Measurements from ENCODE around the gene TP73.

Gene TP73

DNA sequence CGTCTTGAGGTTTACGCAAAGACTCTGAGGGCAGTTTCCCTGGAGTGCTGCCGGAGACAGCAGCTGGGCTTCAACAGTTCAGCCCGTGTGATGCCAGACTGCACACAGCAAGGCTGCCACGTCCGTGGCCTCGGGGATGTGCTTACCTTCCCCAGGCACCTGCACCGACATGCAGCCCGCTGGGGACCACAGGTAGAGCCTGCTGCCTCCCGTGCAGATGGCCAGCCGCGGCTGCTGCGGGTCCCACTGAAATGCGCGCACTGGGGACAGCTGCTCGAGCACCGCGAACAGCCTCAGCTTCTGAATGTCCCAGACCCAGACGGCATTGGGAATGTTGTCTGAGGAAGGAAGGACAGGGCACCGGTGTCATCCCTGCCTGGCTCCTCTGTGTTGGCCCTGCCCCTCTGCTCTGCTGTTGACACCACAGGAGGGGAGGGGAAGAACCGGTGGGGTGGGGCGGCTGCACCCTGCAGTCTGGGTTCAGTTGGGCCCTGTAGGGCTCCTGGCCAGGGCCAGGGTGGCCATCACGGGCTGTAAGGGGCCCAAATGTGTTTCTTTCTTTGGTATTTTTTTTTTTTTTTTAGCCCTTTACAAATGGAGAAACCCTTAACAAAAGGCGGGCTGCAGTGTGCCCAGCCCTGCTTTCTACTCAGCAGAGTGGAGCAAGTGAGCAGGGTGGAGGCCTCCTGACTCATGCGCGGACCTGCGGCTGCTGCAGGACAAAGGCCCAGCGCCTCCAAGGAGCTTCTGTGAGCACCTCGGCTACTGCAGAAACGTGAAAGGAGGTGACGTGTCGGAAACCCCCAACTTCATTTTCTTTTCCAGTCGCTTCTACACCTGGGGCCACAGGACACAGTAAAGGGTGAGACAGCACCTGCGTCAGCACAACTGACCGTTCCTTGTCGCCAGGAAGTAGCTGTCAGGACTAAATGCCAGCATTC is 20.7 kb upstream of the TP73 start:
- Histone ChIP-seq H3K4me1 (ENCODE audit: control extremely low read depth in 1 of 4, control insufficient read depth in 4 of 4, insufficient read depth in 4 of 4, low read length in 3 of 4) (peaks cover 0 to 8% (median 4%) of the 10 kb centered on the region in 4 experiments), H3K9me3 (ENCODE audit: control extremely low read depth in 1 of 5, control insufficient read depth in 4 of 5, insufficient read depth in 2 of 5, low read depth in 1 of 5, low read length in 4 of 5) (no peaks in the 10 kb centered on the region), H3K4me3 (ENCODE audit: control insufficient read depth in 1 of 7, extremely low read depth in 1 of 7, insufficient read depth in 4 of 7, low read depth in 2 of 7, low read length in 6 of 7) (no peak overlapping the region), H3K27me3 (replicated peaks in 2 of 5; ENCODE audit: control insufficient read depth in 4 of 5, insufficient read depth in 5 of 5, low read length in 4 of 5) (no peaks in the 10 kb centered on the region), H3K36me3 (ENCODE audit: control insufficient read depth in 4 of 4, insufficient read depth in 4 of 4, low read length in 3 of 4) (peaks cover 19 to 88% (median 64%) of the 10 kb centered on the region in 4 experiments), H3K27ac (ENCODE audit: insufficient read depth in 1 of 2, low read depth in 1 of 2, low read length in 2 of 2, poor library complexity in 1 of 2, severe bottlenecking in 2 of 2) (no peak overlapping the region)
- ChIA-PET POLR2A (no interaction called here), CTCF (no interaction called here)
- 94% methylated on average over 31 of the region's 36 CpGs for WGBS (ENCODE audit: insufficient coverage)
- no peak for DNase-seq

DNA sequence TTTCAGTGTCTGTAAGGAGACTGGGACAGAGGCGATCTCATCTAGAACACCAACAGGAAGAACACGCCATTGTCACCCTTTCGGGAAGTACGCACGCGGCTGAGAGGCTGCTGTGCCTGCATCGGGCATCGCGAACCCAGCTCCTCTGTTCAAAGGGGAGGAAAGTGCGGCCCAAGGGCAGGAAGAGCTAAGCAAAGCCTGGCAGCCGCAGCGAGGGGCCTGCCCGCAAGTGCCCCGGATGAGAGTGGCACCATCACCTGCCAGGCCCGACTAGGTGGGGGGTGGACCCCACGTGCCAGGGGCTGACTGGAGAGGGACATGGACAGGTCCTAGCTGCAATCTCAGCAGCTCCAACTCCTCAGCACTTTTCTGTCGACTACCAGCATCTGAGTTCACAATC is 20.0 kb upstream of the TP73 start:
- Histone ChIP-seq H3K4me3 (ENCODE audit: control insufficient read depth in 1 of 7, extremely low read depth in 1 of 7, insufficient read depth in 4 of 7, low read depth in 2 of 7, low read length in 6 of 7) (no peak overlapping the region), H3K9me3 (ENCODE audit: control extremely low read depth in 1 of 5, control insufficient read depth in 4 of 5, insufficient read depth in 2 of 5, low read depth in 1 of 5, low read length in 4 of 5) (no peaks in the 10 kb centered on the region), H3K27ac (ENCODE audit: insufficient read depth in 1 of 2, low read depth in 1 of 2, low read length in 2 of 2, poor library complexity in 1 of 2, severe bottlenecking in 2 of 2) (no peak overlapping the region), H3K27me3 (replicated peaks in 2 of 5; ENCODE audit: control insufficient read depth in 4 of 5, insufficient read depth in 5 of 5, low read length in 4 of 5) (no peaks in the 10 kb centered on the region), H3K36me3 (ENCODE audit: control insufficient read depth in 4 of 4, insufficient read depth in 4 of 4, low read length in 3 of 4) (peaks cover 19 to 93% (median 66%) of the 10 kb centered on the region in 4 experiments), H3K4me1 (ENCODE audit: control extremely low read depth in 1 of 4, control insufficient read depth in 4 of 4, insufficient read depth in 4 of 4, low read length in 3 of 4) (peaks cover 0 to 8% (median 4%) of the 10 kb centered on the region in 4 experiments)
- POLR2A ChIA-PET: no interaction called here
- no peak for DNase-seq
- CTCF ChIA-PET: no interaction called here
- WGBS (ENCODE audit: insufficient coverage): 97% methylated on average over 13 of the region's 17 CpGs

DNA sequence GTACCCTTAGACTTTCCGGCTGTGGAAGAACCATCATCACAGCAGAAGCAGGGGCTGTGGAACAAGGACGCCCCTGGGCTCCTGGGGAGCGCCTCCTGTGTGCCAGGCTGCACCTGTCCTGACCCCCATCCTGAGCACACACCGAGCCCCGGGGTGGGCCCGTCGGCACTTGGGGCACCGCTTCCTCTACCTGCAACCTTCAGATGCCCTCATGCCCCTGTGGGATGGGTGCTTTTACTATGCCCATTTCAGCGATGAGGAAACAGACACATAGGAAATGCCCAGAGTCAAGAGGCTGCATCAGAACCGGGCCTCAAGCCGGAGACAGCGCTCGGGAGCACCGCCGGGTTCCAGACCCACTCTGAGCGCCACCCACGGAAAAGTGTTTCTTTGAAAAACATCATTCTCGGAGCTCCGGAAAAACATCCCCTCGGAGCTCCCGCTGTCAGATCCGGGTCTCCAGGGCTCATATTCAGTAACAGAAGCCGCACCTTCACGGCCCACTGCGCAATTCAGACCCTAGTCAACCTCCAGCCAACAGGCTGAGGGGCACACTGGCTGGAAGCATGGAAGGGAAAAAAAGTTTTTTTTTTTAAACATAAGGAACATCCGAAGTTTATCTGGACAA is 19.5 kb upstream of the TP73 start:
- WGBS (ENCODE audit: insufficient coverage): 98% methylated on average over 26 of the region's 26 CpGs
- POLR2A ChIA-PET: no interaction called here
- Histone ChIP-seq H3K4me1 (ENCODE audit: control extremely low read depth in 1 of 4, control insufficient read depth in 4 of 4, insufficient read depth in 4 of 4, low read length in 3 of 4) (peaks cover 0 to 8% (median 4%) of the 10 kb centered on the region in 4 experiments), H3K27me3 (replicated peaks in 2 of 5; ENCODE audit: control insufficient read depth in 4 of 5, insufficient read depth in 5 of 5, low read length in 4 of 5) (no peaks in the 10 kb centered on the region), H3K27ac (ENCODE audit: insufficient read depth in 1 of 2, low read depth in 1 of 2, low read length in 2 of 2, poor library complexity in 1 of 2, severe bottlenecking in 2 of 2) (no peak overlapping the region), H3K36me3 (ENCODE audit: control insufficient read depth in 4 of 4, insufficient read depth in 4 of 4, low read length in 3 of 4) (peaks cover 19 to 93% (median 63%) of the 10 kb centered on the region in 4 experiments), H3K9me3 (ENCODE audit: control extremely low read depth in 1 of 5, control insufficient read depth in 4 of 5, insufficient read depth in 2 of 5, low read depth in 1 of 5, low read length in 4 of 5) (no peaks in the 10 kb centered on the region), H3K4me3 (ENCODE audit: control insufficient read depth in 1 of 7, extremely low read depth in 1 of 7, insufficient read depth in 4 of 7, low read depth in 2 of 7, low read length in 6 of 7) (no peak overlapping the region)
- CTCF ChIA-PET: no interaction called here
- DNase-seq: no peak

DNA sequence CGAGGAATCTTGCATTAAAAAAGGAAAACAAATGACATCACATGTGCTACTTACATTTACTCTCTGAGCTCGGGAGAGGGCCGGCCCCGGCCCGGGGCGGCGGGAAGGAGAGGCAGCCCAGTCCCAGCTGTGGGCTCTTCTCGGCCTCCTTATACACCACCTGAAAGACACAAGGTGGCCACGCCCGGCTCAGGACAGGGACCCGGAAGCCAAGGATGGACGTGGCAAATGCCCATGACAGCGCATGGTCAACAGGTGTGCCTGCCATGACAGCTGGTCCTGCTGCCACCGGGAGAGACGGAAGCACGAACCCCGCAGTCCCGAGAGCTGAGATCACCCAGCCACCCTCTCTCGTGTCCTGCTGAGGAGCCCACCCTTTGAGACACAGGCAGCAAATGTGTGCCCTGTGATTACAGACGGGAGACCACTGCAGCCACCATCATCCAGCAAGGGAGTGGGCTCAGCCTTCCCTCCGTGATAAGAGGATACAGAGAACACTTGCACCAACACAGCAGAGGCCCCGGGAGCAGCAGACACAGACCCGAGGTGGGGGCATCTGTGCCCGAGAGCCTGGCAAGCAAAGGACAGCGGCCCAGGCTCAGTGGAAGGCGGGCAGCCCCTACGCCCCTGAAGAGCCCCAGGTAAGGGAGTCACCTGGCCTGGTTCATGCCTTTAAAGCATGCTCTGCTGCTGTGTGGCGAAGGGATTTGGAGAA is 18.8 kb upstream of the TP73 start:
- POLR2A ChIA-PET: no interaction called here
- WGBS (ENCODE audit: insufficient coverage): 98% methylated on average over 27 of the region's 28 CpGs
- H3K36me3 ChIP-seq (ENCODE audit: control insufficient read depth in 4 of 4, insufficient read depth in 4 of 4, low read length in 3 of 4): peaks cover 19 to 93% (median 62%) of the 10 kb centered on the region in 4 experiments

DNA sequence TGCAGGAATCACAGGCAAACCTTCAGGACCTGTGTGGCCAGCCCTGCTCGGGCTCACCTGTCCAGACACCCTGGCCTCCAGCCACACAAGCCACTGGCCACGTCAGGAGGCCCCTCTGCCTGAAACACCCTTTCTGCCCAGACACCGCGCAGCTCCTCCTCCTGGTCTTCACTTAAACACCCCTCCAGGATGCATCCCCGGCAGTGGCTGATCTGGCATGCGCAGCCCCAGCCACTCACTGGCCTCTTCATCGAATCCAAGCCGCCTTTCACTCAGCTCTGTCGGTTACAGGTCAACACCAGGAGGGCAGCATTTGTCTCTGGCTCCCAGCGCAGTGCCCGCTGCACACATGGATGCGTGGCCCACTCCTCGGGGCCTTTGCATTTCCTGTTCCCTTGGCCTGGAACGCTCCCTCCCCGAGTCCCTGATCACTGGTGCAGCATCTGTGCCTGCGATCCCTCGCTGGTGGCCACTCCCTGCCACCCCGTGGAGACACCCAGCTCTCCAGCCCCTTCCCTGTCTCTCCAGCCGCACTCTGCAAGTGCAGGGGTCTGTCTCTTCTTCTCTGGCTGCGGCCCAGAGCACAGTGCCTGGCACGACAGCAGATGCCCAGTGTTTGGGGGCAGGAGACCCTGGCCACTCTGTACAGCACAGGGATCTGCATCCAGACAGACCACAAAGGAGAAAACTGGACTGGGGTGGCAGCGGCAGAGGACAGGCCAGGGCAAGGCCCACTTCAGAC is 18.1 kb upstream of the TP73 start:
- Histone ChIP-seq H3K36me3 (ENCODE audit: control insufficient read depth in 4 of 4, insufficient read depth in 4 of 4, low read length in 3 of 4) (peaks cover 17 to 93% (median 61%) of the 10 kb centered on the region in 4 experiments), H3K9me3 (ENCODE audit: control extremely low read depth in 1 of 5, control insufficient read depth in 4 of 5, insufficient read depth in 2 of 5, low read depth in 1 of 5, low read length in 4 of 5) (no peaks in the 10 kb centered on the region), H3K4me1 (ENCODE audit: control extremely low read depth in 1 of 4, control insufficient read depth in 4 of 4, insufficient read depth in 4 of 4, low read length in 3 of 4) (peaks cover 0 to 8% (median 4%) of the 10 kb centered on the region in 4 experiments), H3K27me3 (replicated peaks in 2 of 5; ENCODE audit: control insufficient read depth in 4 of 5, insufficient read depth in 5 of 5, low read length in 4 of 5) (no peaks in the 10 kb centered on the region), H3K4me3 (ENCODE audit: control insufficient read depth in 1 of 7, extremely low read depth in 1 of 7, insufficient read depth in 4 of 7, low read depth in 2 of 7, low read length in 6 of 7) (no peak overlapping the region), H3K27ac (ENCODE audit: insufficient read depth in 1 of 2, low read depth in 1 of 2, low read length in 2 of 2, poor library complexity in 1 of 2, severe bottlenecking in 2 of 2) (no peak overlapping the region)
- POLR2A ChIA-PET: no interaction called here
- 99% methylated on average over 18 of the region's 22 CpGs for WGBS (ENCODE audit: insufficient coverage)
- CTCF ChIA-PET: interaction anchor here (0.8 kb wide), 1 partner anchor 11 kb away, joined by 3 read pairs; no protein-coding TSS in a partner anchor
- no peak for DNase-seq

More for the DNA sequence above, 18.8 kb upstream of the TP73 start:
- CTCF ChIA-PET: interaction anchor here (0.8 kb wide), 1 partner anchor 10 kb away, joined by 3 read pairs; no protein-coding TSS in a partner anchor
- no peak for DNase-seq
- H3K27ac ChIP-seq (ENCODE audit: insufficient read depth in 1 of 2, low read depth in 1 of 2, low read length in 2 of 2, poor library complexity in 1 of 2, severe bottlenecking in 2 of 2): no peak overlapping the region
- no peaks in the 10 kb centered on the region for H3K9me3 ChIP-seq (ENCODE audit: control extremely low read depth in 1 of 5, control insufficient read depth in 4 of 5, insufficient read depth in 2 of 5, low read depth in 1 of 5, low read length in 4 of 5)
- no peak overlapping the region for H3K4me3 ChIP-seq (ENCODE audit: control insufficient read depth in 1 of 7, extremely low read depth in 1 of 7, insufficient read depth in 4 of 7, low read depth in 2 of 7, low read length in 6 of 7)
- H3K4me1 ChIP-seq (ENCODE audit: control extremely low read depth in 1 of 4, control insufficient read depth in 4 of 4, insufficient read depth in 4 of 4, low read length in 3 of 4): peaks cover 0 to 8% (median 4%) of the 10 kb centered on the region in 4 experiments
- no peaks in the 10 kb centered on the region for H3K27me3 ChIP-seq (replicated peaks in 2 of 5; ENCODE audit: control insufficient read depth in 4 of 5, insufficient read depth in 5 of 5, low read length in 4 of 5)

DNA sequence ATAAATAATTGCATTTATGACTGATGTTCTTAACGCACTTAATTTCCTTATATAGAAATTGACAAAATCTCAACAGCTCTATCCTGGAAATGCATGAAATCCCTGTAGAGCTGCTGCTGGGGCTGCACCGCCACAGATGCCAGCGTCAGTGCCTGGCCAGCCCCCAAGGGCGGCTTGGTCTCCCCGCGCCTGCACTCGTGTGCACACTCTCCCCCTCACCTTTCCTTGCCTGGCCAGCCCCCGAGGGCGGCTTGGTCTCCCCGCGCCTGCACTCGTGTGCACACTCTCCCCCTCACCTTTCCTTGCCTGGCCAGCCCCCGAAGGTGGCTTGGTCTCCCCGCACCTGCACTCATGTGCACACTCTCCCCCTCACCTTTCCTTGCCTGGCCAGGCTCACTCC is 16.2 kb upstream of the TP73 start:
- Histone ChIP-seq H3K9me3 (ENCODE audit: control extremely low read depth in 1 of 5, control insufficient read depth in 4 of 5, insufficient read depth in 2 of 5, low read depth in 1 of 5, low read length in 4 of 5) (no peaks in the 10 kb centered on the region), H3K4me1 (ENCODE audit: control extremely low read depth in 1 of 4, control insufficient read depth in 4 of 4, insufficient read depth in 4 of 4, low read length in 3 of 4) (no peaks in the 10 kb centered on the region), H3K27ac (ENCODE audit: insufficient read depth in 1 of 2, low read depth in 1 of 2, low read length in 2 of 2, poor library complexity in 1 of 2, severe bottlenecking in 2 of 2) (no peak overlapping the region), H3K4me3 (ENCODE audit: control insufficient read depth in 1 of 7, extremely low read depth in 1 of 7, insufficient read depth in 4 of 7, low read depth in 2 of 7, low read length in 6 of 7) (no peak overlapping the region), H3K36me3 (ENCODE audit: control insufficient read depth in 4 of 4, insufficient read depth in 4 of 4, low read length in 3 of 4) (peaks cover 15 to 86% (median 55%) of the 10 kb centered on the region in 4 experiments), H3K27me3 (replicated peaks in 2 of 5; ENCODE audit: control insufficient read depth in 4 of 5, insufficient read depth in 5 of 5, low read length in 4 of 5) (no peaks in the 10 kb centered on the region)
- 99% methylated on average over 12 of the region's 14 CpGs for WGBS (ENCODE audit: insufficient coverage)
- POLR2A ChIA-PET: interaction anchor here (0.6 kb wide), 1 partner anchor 12 kb away, joined by 4 read pairs; no protein-coding TSS in a partner anchor
- CTCF ChIA-PET: interaction anchor here (2.1 kb wide), 1 partner anchor 10 kb away, joined by 5 read pairs; no protein-coding TSS in a partner anchor
- no peak for DNase-seq

All from common myeloid progenitor, CD34-positive (primary cell).